ENCODE measurements around the gene PDCD5.
"Not testable (repeated sequence)": the region's sequence is repeated elsewhere in the genome, so short reads cannot be mapped to it uniquely, and the experiment has no call there.

Gene PDCD5

DNA sequence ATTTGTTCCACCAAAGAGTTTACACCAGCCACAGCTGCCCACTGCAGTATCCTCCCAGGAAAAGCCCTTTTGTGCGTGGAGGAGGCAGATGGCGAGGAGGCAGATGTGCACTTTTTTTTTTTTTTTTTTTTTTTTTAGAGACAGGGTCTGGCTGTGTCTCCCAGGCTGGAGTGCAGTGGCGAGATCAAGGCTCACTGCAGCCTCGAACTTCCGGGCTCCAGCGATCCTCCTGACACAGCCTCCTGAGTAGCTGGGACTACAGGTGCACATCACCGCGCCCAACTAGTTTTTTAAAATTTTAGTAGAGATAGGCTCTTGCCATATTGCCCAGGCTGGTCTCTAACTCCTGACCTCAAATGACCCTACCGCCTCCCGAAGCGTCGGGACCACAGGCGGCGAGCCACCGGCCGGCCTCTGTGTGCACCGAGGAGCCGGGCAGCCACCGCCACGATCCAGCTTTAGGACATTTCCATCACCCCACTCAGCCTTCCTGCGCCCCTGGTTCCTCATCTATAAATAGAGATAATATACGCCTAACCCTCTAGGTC, 563 bp upstream of the PDCD5 start:
- DNase-seq, result no peak

DNA sequence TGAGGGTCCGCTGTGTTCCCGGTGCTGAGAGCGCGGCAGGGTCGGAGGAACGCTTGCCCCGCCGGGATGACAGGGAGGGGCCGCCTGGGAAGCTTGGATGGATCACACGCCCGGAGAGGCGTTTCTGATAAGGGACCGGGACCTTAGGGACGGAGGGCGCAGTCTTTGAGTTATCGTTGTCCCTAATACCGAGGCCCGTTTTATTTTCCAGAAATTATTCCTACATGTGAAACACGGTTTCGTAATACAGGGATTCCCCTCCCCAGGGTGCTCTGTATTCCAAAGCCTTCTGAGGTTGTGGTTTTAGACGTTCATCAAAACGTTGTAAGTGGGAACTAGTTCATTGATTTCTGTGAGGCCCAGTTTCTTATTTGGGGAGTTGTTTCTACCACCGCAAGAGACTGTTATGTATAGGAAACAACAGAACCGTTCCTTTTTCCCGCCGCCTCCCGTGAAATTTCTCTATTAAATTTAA, 752 bp downstream of the PDCD5 start:
- no peak for DNase-seq

DNA sequence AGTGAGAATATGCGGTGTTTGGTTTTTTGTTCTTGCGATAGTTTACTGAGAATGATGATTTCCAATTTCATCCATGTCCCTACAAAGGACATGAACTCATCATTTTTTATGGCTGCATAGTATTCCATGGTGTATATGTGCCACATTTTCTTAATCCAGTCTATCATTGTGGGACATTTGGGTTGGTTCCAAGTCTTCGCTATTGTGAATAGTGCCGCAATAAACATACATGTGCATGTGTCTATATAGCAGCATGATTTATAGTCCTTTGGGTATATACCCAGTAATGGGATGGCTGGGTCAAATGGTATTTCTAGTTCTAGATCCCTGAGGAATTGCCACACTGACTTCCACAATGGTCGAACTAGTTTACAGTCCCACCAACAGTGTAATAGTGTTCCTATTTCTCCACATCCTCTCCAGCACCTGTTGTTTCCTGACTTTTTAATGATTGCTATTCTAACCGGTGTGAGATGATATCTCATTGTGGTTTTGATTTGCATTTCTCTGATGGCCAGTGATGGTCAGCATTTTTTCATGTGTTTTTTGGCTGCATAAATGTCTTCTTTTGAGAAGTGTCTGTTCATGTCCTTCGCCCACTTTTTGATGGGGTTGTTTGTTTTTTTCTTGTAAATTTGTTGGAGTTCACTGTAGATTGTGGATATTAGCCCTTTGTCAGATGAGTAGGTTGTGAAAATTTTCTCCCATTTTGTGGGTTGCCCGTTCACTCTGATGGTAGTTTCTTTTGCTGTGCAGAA, 6.9 kb downstream of the PDCD5 start:
- DNase-seq, result not testable (repeated sequence)

DNA sequence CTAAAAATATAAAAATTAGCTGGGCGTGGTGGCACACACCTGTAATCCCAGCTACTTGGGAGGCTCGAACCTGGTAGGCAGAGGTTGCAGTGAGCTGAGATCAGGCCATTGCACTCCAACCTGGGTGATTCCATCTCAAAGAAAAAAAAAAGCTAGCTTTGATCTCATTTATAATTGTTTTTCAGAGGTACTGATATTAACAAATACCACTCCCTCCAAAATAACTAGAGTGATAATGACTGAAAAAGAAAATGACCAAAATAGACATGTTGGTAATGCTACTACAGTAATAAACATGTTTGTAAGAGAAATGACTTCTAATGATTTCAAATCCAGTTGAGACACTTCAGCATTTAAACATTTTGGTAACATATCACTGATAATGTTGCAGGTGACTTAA, 13.0 kb downstream of the PDCD5 start:
- DNase-seq, result no peak

DNA sequence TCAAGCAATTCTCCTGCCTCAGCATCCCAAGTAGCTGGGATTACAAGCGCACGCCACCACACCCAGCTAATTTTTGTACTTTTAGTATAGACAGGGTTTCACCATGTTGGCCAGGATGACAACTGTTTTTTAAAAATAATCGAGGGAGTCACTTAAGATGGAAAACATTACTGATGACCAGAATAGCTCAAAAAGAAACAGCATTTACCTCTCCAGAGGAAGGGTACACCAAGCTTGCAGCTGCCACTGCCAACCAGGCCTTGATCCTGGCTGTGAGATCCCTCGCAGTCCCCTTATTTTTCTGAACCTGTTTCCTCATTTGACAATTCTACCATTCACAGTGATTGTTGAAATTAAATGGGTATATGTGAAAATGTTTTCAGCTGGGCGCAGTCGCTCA, 14.5 kb downstream of the PDCD5 start:
- no peak for DNase-seq

DNA sequence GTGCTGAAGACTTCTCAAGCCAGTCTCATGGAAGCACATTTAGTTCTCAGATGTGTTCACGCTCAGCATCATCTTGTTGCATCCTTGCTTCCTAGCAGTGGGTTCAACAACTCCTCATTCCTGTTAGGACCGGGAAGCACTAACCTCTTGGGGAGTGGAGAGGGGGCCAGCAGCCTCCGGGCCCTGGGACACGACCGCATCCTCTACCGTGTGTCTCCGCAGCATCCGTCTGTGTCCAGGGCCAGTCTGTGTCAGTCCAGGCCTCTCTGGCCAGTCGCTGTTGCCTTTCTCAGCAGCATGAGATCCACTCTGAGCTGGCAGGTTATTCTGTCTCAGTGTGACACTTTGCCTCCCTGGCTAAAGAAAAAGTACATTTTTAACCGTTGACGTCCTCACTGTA, 17.0 kb downstream of the PDCD5 start:
- no peak for DNase-seq

DNA sequence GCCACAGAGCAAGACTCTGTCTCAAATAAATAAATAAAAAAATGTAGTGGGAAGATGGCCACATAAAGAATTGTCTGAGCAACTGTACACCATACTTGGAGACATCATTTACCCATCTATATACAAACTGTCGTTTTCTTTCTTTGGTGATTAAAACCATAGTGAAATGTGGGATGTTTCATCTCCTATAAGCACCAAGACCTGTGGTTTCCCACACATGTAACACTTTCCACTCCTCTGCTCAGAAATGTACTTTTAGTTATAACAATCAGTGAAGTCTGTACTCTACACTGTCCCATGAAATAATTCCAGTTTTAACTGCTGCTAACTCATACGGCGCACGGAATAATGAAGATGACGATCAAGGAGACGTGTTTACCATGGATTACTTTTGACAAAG, 18.3 kb downstream of the PDCD5 start:
- DNase-seq, result no peak

DNA sequence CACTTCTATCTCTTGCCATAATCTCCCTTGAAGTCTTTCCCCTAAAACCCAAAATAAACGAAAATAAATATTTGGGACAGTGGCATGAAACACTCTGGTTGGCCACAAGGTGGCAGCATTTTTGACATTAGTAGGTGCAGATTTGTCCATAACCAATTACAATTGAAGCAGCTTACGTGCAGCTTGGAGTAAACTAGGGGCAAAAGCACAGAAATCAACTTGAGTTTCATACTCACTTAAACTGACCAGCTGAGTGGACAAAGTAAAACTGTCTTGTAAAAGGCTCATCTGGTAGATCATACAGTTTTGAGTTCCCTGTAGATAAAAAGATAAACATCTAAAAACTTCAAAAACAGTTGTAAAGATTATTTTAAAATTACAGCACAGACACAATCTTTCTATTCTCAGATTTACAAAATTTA, 18.8 kb downstream of the PDCD5 start:
- peak; percentile 71 for DNase-seq

DNA sequence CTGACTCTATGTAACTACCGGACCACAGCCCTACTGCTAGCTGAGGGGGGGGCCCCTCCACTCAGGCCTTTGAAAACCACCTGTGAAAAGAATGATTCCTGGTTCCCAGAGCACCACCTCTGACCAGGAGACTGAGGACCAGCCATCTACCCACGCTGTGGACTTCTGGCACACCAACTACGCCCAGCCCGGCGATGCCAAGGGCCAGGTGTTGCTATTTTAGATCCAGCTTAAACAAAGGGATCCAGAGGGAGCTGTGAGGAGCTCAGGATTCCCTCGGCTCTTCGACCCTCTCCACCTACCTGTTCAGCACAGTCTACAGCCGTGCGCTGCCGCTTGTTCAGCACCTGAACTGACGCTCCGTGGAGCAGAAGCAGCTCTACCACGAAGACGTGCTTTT, 23.0 kb downstream of the PDCD5 start:
- DNase-seq, result no peak

DNA sequence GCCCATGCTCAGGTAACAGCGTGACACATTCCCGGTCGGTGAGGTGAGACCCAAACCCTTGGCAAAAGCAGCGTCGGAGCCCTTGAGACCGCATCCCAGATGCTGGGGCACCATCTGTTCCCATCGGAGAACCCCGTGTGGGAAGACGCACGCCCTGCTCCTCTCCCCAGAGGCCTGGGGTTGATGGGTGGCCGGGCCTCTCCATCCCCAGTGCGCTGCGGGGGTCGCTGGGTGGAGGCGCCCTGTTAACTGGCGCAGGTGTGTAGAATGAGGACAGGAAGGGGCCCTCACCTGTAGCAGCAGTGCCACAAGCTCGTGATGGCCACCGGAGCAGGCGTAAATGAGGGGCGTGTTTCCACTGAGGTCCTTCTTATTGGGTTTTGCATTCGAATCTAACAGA, 24.6 kb downstream of the PDCD5 start:
- no peak for DNase-seq

DNA sequence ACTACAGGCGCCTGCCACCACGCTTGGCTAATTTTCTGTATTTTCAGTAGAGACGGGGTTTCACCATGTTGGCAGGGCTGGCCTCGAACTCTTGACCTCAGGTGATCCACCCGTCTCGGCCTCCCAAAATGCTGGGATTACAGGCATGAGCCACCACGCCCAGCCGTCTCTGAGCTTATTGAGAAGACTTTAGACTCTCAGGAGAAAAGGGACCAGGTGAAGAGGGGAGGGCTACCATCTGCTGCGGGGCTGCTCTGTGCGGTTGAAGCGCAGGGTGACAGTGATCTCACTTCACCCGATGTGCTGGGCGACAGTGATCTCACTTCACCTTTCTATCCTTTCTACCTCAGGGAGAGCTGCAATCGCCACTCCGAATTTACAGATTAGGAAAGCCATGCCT, 25.3 kb downstream of the PDCD5 start:
- no peak for DNase-seq

DNA sequence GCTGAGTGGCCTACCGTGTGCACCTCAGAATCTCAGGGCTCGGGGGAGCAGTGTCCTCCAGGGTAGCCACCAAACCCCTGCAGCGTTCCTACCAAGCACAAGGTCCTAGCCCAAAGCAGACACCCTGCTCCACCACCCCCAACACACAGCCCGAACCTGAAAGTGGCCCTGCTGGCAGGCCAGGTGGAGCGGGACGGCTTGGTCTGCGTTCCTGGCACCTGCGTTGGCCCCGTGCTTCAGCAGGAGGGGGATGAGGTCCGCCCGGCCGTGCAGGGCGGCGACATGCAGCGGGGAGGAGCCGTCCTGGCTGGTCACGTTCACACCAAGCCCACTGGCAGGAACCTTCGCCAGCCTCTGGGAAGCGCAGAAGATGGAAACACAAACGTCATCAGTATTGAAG, 26.5 kb downstream of the PDCD5 start:
- DNase-seq, result no peak

DNA sequence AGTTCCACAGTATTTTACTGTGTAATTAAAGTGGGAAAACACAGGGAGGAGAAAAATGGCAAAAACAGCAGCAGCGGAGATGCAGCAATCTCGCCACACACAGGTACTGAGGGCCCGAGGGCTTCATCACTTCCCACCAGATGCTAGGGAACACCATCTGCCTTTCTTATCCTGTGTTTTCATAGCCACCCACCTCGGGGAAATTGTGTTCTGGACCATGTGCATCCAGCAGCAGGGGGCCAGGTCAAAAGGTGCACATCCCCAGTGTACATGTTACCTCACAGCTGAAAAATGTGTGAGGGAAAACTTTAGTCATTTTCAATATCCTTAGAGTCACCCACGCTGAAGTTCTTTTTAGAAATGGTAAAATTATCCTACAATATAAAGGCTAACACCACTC, 30.2 kb downstream of the PDCD5 start:
- DNase-seq, result no peak

DNA sequence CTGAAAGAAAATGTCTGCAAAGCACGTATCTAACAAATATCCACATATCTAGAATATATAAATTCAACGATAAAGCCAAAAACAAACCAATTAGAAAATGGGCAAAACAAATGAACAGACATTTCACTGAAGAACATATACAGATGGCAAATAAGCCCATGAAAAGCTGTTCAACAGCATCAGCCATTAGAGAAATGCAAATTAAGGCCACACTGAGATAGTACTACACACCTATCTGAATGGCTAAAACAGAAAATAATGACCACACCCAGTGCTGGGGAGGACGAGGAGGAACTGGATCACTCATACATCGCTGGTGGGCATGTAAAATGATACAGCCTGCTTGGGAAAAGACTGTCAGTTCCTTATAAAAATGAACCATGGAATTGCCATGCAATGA, 32.0 kb downstream of the PDCD5 start:
- DNase-seq, result no peak

DNA sequence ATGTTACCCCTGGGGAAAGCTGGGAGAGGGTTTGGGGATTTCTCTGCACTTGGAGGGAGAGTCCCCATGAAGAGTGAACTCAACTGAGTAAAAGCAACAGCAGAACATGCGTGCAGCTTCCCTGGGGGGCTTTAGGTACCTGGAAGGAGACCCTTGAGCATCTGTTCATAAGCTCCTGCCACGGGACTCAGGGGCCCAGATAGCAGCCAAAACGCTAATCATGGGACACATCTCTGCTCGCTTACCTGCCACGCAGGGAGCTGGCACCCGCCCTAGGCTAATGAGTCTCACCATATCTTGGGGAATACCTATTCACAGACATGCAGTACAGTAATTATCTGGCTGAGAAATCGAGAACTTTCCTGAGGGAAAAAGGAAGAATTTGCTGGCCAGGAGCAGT, 33.9 kb downstream of the PDCD5 start:
- DNase-seq, result no peak

DNA sequence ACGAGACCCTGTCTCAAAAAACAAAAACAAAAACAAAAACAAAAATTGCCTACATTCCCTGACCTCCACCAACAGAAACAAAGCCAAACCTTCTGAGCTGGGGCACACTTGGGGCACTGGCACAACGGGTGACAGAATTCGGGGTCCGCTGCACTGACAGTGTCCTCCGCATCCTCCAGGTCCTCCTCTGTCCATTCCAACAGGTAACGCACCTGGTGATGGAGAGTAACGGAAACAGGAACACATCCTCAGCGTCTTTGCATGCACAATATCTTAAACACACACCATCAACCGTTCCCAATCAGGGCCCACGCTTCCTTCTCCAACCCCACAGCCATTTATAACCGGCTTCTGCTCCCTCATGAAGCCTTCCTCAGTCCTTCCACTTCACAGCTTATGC, 34.6 kb downstream of the PDCD5 start:
- DNase-seq, result no peak

DNA sequence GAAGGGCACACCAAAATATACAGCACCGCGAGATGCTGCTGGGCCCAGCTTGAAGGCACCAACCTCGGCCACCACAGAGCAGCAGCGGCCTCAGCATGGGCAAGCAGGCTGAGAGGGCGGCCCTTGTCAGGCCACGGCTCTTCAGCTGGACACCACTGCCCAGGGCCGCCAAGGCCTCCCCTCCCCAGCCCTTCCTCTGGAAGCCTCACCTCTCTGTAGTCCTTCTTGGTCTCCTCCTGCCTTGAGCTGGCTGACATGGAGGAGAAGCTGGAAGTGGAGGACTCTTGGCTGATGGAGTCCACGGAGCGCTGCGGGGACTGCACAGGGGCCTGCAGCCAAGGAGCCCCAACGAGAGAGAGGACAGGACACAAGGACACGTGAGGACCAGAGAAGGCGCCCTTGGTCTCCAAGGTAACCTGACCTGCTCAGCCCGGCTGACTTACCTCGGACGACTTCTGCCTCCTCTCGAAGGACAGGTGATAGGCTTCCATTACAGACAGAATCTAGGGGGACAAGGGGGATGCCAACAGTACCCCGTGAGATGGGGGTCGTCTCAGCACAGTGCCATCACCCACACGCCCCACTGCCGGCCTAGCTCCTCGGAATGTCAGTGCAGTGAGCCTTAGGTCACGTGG, 38.2 kb downstream of the PDCD5 start:
- DNase-seq, result no peak

DNA sequence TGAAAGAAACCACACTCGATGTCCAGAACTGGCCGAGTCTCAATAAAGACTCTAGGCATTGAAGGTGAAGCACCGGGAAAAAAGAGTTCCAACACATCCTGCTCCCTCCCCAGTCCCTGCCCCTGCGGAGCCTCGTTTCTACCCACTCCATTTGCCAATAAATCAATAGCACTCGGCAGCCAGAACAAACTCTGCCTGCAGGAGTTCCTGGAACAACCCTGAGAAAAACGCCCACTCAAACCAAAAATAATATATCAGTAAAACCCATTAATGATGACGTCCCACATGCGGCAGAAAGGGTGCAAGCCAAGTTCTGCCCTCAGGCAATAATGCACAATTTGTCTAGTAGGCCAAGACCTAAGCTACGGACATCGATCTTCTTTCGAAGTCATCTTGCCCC, 41.0 kb downstream of the PDCD5 start:
- no peak for DNase-seq

DNA sequence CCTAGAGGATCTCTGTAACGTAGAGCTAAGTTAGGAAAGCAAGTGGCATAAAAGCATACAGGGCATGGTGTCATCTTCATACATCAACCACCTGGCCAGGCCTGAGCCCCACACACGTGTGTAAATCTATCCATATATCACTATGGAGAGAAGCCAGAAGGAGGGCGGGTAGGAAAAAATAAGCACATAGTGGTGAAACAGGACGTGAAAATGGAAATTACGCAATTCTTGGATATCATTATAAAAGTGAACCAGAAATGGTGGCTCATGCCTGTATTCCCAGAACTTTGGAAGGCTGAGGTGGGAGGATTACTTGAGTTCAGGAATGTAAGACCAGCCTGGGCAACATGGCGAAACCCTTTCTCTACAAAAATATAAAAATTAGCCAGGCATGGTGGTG, 43.4 kb downstream of the PDCD5 start:
- DNase-seq, result no peak

DNA sequence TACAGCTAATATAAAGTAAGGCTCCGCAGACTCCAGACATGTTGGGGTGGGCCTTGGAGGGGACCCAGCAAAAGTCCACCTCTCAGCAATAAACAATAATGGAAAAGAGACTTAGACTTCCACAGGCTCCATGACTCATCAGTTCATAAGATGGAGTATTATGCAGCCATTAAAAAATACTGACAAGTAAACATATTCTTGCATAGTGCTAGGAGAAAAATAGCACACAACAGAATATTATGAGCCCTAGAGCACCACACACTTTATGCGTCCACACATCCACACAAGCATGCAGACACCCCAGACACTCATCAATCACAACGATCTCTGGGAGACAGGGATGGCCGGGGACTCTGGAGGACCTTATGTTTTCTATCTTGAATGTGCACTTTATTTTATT, 46.0 kb downstream of the PDCD5 start:
- DNase-seq, result no peak

DNA sequence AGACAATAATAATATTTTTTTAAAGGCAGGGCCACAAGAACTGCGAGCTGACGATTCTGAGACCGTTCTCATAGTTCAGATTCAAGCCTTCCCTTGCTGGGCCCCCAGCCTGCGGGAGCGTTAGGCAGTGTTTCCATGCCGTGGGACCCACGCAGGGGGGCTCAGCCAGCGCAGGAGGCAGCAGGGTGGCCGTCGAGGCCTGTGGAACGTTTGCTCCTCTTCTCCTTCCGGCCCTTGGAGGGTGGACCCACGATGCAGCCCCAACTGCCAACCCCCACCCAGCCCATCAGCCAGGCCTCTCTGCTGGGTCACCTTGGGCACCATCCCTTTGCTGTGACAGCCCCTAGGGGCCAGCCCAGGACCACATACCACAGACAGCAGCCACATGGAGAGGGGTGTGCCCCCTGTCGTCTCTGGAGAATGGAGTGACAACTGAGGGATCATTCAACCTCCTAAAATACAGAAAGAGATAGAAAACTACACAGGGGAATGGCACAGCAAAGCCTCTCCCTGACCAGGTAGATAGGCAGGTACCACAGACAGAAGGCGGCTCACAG, 46.8 kb downstream of the PDCD5 start:
- DNase-seq, result no peak

DNA sequence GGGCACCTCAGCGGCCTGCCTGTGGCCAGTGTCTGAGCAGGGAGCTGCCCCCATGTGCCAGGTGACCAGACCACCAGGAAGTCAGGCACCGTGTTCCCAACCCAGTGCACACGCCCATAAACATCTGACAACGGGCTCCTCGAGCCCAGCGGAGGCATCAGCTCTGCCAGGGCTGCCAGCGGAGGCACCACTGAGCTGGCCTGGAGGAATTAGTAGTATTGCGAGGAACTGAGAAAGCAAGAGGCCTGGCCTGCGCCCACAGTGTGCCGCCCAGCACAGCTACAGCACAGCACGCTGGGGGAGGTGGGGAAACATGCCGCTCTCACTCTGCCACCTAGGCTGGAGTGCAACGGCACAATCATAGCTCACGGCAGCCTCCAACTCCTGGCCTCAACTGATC, 49.3 kb downstream of the PDCD5 start:
- no peak for DNase-seq

DNA sequence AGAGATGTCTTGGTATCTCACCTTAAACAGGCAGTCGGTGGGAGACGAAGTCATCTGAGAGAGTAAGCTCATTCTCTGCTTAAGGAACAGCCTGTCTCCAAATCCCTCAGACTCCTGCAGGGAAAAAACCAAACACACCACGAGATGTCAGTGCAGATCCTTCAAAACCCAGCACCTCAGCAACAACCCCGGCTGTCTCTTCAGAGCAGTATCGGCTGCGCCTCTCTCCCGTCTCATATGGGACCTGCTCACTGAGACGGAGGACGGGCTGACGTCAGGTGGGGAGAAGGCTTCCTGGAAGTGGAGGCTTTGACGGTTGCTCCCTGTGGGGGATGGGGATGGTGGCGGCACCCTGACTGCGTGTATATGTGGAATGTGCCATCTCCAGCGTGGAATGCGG, 50.4 kb downstream of the PDCD5 start:
- no peak for DNase-seq

Data from NCI-H1694 treated with DMSO at 0.1 percent for 48 hours (cell line).